GM18526 (cell line): ENCODE results near the gene MPZL2.

Experiments used
- POLR2A ChIP-seq: IDR thresholded peaks from 3 replicates; pipeline ENCODE4 v1.6.1; 2011; ENCODE audit not compliant: insufficient read length; ENCODE audit errors: extremely low read depth

The MPZL2 gene

GRCh38 chr11:118291477-118292135, 27.5 kb upstream of the MPZL2 start:
- no peak for TF ChIP-seq POLR2A

GRCh38 chr11:118290923-118291322, 26.8 kb upstream of the MPZL2 start:
- TF ChIP-seq POLR2A: no peak

DNA sequence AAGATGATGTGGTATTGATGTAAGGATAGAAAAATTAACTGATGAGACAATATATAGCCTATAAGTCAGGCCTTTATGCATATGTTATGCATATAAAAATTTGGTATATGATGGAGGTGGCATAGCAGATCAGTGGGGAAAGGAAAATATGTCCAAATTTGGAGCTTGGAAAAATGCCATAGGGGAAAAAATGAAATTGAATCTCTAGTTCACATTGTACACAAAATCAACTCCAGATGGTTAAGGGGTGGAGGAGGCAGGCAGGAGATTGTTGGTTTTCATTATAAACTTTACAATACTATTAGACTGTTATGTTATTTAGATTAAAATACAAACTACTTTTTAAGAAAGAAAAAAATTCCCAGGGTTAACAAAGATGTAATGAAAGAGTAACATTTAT, 25.3 kb upstream of the MPZL2 start:
- TF ChIP-seq POLR2A: no peak

DNA sequence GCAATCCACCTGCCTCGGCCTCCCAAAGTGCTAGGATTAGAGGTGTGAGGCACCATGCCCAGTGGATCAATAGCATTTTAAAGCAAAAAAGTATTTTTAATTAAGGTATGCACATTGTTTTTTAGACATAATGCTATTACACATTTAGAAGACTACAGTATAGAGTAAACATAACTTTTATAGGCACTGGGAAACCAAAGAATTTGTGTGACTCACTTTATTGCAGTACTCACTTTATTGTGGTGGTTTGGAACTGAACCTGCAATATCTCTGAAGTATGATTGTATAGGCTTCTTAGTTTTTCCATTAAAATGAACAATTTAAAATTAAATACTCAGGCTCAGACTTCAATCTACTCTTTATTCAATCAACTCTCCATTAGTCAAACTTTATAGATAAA, 22.9 kb upstream of the MPZL2 start:
- no peak for TF ChIP-seq POLR2A

DNA sequence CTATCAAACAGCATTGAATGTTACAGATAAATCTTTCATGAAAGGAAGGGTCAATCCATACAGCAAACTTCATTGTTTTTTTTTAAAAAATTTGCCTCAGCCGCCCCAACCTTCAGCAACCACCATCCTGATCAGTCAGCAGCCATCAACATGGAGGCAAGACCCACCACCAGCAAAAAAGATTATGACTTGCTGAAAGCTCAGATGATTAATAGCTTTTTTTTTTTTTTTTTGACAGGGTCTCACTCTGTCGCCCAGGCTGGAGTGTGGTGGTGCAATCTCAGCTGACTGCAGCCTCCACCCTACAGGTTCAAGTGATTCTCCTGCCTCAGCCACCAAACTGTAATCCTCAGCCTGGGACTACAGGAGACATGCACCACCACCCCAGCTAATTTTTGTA, 22.4 kb upstream of the MPZL2 start:
- no peak for TF ChIP-seq POLR2A

DNA sequence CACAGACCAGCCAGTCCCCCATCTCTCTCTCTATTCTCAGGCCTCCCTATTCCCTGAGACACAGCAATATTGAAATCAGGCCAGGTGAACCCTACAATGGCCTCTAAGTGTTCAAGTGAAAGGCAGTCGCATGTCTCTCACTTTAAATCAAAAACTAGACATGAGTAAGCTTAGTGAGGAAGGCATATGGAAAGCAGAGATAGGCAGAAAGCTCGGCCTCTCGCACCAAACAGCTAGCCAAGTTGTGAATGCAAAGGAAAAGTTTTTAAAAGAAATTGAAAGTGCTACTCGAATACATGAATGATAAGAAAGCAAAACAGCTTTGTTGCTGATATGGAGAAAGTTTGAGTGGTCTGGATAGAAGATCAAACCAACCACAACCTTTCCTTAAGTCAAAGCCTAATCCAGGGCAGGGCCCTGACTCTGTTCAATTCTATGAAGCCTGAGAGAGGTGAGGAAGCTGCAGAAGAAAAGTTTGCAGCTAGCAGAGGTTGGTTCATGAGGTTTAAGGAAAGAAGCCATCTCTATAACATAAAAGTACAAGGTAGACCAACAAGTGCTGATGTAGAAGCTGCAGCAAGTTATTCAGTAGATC, 19.8 kb upstream of the MPZL2 start:
- TF ChIP-seq POLR2A: no peak

- no peak for TF ChIP-seq POLR2A
These were observed 19.0 kb upstream of the MPZL2 start for GRCh38 chr11:118283037-118283636.

- no peak for TF ChIP-seq POLR2A
These were observed 18.5 kb upstream of the MPZL2 start for GRCh38 chr11:118282606-118283005.

GRCh38 chr11:118281284-118281683, 17.2 kb upstream of the MPZL2 start:
- no peak for TF ChIP-seq POLR2A

GRCh38 chr11:118277312-118277711, 13.2 kb upstream of the MPZL2 start:
- no peak for TF ChIP-seq POLR2A

DNA sequence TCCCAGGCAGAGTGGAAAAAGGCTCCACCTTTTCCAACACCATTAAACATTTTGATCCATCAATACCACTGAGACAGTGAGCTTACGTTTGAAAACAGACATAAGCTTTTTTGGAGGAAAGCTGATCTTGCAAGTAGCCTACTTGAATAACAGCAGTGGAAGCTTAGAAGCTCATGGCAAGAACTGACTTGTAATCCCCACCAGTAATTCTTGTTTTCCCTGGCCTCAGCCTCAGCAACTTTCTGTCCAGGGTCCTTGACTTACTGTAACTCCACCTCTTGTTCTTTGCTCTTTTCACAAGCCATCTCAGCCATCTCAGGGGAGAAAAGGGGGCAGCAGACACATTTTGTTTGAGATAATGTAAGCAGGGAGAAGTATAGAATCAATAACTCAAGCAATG, 12.3 kb upstream of the MPZL2 start:
- no peak for TF ChIP-seq POLR2A

DNA sequence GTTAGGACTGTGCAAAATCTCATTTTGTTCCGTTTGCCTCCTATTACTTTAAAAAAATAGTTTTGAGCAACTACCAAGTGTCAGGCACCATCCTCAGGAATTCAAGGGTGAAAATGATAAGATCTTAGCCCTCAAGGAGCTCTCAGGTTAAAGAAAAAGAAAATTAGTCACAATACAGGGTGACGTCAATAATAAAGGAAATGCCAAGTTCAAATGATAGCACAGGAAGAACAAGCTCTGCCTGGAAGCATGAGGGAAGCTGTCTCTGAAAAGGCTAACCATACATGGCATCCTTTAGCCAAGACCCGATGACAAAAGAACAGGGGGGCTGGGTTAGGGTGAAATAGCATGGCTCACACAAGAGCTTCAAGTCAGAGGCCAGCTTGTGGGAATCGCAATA, 11.1 kb upstream of the MPZL2 start:
- no peak for TF ChIP-seq POLR2A

- TF ChIP-seq POLR2A: no peak
These were observed 10.1 kb upstream of the MPZL2 start for GRCh38 chr11:118274186-118274585.

DNA sequence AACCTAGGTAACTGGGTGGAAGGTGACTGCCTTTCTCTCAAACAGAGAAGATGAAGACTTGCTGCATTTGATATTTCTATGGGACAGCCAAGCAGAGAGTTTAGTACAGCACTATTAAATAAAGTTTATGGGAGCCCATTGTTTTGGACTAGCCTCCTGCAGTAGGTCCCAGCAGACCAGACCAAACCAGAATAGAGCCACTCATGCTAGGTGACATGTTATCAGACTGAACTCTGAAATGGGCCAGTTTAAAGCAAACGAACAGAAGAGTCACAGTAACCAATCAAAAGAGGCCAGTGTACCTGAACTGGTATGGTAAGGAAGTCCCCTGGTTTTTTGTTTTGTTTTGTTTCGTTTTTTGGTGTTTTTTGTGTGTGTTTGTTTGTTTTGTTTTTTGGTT, 7.9 kb upstream of the MPZL2 start:
- TF ChIP-seq POLR2A: no peak

DNA sequence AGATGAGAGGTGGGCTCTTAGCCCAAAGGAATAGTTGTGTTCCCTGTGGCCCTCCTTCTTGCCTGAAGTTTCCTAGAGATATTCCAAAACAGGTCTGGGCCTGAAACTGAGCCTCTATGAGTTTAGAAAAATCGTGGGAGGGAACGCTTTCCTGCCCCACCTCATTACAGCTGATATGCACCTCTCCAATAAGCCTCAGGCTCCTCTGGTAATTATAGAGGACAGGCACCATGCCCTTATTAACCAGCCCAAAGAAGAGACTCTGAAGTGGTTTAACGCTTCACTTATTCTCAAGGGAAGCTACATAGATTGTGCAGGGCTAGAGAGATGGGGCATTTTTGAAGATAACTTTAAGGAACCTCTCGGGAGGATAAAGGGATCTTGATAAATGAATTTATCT, 3.4 kb upstream of the MPZL2 start:
- no peak for TF ChIP-seq POLR2A

- TF ChIP-seq POLR2A: no peak
These were observed 1.9 kb upstream of the MPZL2 start for GRCh38 chr11:118265954-118266353.
